UCSD-AML1 (cell line): ENCODE data around the gene PGLYRP1.

Source experiments
- DNase-seq: peaks from one replicate; lab custom pipeline; 2025; ENCODE audit not compliant: unreplicated experiment; lab: John Stamatoyannopoulos, UW

Gene PGLYRP1

DNA sequence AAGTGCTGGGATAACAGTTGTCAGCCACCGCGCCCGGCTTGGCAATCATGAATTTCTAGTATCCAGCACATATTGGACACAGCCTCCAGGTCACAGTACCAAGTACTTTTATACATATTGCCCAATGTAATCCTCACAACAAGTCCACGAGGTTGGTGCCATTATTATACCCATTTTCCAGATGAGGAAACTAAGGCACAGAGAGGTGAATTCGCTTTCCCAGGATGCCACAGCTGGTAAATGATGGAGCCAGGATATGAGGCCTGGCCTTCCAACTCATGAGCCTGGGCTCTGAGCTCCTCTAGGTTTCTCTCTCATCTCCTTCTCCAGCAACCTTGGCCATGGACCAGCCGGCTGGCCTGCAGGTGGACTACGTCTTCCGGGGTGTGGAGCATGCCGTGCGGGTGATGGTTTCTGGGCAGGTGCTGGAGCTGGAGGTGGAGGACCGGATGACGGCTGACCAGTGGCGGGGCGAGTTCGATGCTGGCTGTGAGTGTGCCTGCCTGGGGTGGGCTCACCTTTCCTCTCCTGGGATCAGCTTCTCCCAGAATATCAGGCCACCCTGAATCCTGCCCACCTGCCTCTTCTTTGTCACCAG, 20.1 kb downstream of the PGLYRP1 start:
- DNase-seq, result no peak

DNA sequence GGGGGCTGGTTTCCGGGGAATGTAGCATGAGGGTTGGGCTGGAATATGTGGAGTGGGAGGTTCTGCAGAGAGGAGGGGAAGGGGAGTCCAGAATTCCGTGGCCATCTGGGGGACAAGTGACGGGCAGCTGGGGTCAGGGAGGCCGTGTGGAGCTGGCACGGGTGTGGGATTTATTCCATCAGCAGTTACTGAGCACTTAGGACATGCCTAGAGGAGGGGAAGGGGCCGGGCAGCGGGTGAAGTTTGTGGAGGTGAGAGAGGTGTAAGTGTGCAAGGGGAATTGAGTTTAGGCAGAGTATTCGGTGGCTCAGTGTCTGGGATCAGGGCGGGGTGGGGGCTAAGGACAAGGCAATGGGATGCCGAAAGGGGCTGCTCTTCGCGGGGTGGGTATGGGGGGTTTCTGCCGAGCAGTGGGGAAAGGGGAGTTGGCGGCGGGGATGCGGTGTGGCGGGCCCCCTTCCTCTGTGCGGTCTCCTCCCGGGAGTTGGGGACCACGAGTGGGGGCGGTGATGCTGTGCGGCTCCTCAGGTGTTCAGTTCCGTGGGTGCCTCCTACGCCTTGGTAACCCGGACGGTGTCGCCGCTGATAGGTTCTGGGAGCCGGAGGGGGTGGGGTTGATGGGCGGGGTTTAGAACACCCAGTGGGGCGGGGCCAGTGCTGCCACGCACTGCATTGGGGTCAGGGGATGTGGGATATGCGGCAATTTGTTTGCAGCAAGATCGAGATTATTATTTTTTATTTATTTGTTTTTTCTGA, 22.2 kb downstream of the PGLYRP1 start:
- DNase-seq, result no peak

DNA sequence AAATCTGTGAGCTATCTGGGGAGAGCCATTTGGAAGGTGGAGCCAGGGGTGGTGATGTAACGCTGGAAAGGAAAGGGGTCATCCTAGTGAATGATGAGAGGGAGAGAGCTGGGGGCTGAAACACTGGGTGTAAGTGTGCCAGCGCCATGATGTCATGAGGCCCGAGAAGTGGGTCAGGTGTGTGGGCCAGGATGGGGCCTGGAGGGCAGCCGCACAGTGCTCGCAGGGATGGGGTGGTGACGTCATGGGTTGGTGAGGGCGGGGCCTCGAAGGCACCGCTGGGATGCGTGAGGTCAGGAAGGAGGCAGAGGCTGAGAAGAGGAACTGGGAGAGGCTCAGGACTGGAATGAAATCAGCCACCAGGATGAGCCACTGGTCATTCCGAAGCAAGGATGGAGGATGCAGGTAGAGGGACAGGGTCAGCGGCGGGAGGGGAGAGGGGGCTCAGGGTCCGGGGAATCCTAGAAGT, 23.2 kb downstream of the PGLYRP1 start:
- DNase-seq, result no peak

DNA sequence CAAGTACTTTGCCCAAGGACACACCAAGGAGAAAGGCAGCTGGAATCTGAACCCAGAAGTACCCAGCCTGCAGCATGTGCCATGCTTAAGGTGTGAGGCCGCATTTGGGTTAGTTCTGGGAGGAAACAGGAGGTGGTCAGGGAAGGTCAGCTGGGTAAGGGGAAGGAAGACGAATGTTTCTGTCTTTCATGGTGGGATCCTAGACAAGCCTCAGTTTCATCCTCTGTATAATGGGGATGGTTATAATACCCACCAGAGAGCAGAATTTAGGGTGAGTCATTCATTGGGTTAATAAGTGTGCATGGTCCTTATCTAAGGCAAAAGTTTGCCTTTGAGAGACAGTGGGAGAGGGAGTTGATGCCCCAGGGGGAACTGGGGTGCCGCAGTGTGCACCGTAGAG, 24.0 kb downstream of the PGLYRP1 start:
- no peak for DNase-seq

DNA sequence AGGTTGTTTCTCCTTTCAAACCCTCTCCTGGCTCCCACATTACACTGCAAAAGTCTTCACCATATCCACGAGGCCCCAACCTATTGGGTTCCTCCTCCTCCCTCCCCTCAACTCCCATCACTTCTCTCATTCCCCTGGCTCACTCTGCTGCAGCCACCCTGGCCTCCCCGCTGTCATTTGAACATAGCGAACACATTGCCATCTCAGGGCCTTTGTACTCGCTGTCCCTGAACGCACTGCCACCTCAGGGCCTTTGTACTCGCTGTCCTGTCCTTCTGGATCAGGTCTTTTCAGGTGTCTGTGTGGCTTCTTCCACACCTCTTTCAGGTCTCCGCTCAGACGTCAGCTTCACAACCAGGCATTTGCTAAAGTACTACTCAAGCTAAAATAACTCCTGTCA, 25.9 kb downstream of the PGLYRP1 start:
- DNase-seq, result no peak

DNA sequence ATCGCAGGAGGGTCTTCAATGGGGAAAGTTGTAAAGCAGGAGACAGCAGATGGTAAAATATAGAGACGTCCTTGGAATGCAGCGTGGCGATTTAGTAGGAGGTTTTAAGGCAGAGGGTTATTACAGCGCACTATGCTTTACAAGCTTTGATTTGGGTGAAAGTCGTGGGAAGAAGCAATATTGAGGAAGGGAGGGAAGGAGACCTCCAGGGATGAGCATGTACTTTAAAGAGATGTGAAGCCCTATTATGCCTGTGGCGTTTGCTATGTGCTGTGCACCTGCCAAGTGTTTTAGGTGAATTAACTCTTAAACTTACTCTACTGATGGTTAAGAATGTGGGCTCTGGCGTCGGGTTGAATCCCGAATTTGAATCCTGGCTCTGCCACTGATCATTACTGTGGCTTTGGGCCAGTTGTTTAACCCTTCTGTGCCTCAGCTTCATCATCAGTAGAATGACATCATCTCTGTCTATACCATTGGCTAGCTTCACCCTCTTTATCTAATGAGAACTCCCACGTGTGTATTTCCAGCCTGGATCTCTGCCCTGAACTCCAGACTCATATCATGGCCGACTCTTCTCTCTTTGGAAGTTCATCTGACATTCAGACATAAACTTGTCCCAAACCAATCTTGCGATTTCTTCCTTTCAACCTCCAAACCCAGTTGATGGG, 27.0 kb downstream of the PGLYRP1 start:
- no peak for DNase-seq

DNA sequence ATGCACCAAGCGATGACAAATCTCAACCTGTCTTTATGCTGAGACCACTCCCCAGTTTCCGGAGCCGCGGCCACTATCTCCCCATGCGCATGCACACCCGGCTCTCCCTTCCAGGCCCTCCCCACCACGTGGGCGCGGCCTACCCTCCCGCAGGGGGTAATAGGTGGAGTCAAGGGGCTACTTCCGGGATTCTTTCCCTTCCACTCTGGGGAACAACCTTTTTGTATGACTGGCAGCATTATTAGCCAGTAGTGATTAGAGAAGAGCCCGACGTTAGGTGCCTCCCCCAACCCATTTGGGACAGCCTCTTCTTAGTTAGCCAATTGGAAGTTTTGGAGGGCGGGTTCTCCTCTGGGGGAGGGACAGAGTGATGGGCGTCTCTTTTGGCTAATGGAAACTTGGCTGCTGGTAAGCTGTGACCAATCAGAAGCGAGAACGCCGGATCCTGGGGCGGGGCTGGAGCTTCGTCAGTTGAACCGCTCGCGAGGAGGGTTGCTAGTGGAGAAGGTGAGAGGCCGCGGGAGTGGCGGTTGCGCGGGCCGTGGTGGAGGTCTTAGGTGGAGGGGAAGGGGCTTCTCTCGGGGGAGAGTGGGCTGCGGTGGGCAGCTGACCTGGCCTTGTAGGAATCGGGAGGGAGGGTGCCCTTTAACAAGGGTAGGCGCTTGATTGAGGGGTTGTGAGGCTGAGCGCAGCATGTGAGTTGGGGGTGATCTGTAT, 27.7 kb downstream of the PGLYRP1 start, which contains the start of gene CCDC61:
Gene CCDC61, plus strand, starts transcription at position 470 of the 717 bp plus-strand sequence. CDS start 7,552 bp downstream, outside the sequence.
- DNase-seq, result peak; percentile 99

DNA sequence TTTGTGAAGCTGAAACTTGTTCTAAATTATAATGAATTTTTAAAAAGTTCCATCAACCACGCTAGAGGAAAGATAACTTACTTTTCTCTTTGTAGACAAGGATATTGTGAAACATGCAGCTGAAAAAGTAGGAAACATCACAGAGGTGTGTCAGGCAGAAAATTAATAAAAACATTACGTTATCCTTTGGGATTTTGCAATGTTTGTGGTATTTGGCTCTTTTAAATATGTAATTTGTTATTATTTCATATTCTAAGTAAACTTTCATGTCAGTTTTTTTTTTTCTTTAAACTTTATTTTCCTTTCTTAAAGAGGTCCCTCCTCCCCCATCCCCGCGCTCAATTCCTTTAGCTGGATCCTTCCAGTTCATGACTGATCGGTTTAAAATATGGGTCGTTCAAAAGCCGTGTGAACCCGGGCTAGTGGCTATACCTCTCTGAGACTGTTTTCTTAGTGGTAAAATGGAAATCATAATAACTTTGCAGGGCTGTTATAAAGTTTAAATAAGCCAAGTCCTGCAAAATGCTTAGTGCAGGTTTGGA, 28.3 kb downstream of the PGLYRP1 start:
- DNase-seq, result no peak

DNA sequence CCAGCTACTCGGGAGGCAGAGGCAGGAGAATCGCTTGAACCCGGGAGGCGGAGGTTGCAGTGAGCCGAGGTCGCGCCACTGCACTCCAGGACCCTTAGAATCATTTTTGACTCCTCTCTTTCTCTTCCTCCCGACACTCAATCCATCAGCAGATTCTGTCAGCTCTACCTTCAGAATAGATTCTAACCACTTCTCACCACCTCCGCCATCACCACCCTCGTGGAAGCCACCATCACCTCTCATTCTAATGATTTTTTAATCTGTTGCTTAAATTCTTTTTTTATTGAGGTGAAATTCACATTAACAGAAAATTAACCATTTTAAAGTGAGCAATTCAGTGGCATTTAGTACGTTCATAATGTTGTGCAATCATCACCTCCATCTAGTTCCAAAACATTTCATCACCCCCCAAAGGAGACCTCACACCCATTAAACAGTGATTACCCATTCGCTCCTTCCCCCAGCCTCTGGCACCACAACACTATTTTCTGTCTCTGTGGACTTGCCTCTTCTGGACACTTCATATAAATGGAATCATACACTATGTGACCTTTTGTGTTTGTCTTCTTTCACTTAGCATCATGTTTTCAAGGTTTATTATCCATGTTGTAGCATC, 32.6 kb downstream of the PGLYRP1 start:
- no peak for DNase-seq

DNA sequence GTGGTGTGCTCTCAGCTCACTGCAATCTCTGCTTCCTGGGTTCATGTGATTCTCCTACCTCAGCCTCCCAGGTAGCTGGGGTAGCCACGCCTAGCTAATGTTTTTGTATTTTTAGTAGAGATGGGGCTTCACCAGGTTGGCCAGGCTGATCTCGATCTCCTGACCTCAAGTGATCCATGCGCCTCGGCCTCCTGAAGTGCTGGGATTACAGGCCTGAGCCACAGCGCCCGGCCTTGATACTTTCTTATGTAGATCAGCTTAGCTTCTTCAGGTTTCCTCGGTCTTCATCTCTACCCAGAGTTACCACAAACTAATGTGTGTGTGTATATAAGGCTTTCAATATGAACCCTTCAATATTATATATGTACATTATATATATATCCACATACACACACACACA, 37.5 kb downstream of the PGLYRP1 start:
- no peak for DNase-seq

DNA sequence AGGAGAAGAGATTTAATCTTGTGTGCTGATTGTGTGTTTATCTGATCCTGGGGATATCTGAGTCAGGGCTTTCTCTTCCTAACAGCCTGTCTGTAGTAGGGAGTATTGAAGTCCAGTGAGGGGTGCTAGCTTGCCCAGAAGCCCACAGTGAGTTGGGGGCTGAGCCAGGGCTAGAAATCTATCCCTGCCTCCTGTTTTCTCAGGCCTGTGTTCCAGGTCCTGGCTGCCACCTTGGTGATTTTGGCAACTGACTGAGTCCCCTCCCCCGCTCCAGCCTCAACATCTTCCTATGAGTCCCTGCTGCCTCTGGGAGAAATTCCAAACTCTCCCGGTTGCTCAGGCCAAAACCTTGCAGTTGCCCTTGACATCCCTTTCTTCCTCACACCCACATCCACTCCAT, 41.5 kb downstream of the PGLYRP1 start:
- no peak for DNase-seq

DNA sequence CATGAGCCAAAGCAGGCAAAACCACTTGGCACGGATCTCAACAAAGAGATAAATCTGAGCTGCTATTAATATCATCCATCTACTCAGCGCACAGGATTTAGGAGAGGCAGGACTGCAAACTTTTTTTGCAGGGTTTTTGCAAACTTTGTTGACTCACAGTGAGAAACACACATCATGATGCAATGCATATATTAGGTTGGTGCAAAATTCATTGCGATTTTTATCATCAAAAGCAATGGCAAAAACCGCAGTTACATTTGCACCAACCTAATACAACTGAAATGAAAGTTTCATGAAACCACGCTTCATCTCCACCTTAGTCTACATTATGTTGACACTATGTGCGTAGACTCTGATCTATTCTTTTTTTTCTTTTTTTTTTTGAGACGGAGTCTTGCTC, 44.7 kb downstream of the PGLYRP1 start:
- no peak for DNase-seq

DNA sequence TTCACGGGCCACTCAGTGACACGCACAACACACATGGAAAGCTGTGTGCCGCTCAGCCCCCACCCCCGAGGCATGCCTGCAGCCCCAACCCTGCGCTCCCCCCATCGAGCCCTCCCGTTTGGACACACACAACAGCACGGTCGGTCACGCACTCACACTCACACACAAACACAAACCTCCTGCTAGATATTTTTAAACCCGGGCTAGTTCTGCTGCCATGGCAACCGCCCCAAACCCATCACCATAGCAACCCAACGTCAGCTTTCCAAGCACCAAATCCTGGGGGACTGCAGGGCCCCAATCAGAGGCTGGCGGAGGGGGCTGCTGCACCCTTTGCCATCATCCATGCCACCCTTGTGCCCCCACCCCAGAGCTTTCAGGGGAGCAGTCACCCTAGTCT, 46.7 kb downstream of the PGLYRP1 start:
- DNase-seq, result no peak

DNA sequence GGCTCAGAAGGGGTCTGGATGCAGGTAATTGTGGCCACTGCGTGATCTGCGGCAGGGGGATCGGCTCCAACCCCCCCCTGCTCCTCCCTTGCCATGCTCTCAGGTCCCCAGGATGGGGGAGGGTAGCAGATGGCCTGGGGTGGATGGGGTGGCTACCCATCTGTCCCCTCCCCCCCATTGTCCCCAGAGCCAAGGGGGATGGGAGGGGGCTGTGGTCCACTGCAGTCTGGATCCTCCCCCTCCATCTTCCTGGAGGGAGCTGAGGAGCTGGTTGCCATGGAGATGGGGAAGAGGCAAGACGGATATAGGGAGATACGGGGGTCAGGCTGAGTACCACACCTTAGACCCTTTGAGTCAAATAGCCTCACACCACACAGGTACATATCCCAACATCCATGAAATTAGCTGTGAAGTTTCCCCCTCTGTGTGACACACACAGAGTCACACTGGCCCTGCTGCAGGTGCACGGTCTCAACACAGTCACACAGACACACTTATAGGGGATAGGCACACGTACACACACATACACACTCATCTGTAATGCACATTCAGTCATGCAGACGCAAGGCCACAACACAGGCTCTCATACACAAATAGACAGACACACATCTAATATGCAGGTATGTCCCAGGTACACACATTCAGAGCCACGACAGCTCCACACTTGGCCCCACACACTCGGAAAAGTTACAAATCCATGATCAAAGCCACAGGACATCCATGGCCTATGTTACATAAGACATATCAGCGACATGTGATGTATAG, 47.4 kb downstream of the PGLYRP1 start:
- no peak for DNase-seq

DNA sequence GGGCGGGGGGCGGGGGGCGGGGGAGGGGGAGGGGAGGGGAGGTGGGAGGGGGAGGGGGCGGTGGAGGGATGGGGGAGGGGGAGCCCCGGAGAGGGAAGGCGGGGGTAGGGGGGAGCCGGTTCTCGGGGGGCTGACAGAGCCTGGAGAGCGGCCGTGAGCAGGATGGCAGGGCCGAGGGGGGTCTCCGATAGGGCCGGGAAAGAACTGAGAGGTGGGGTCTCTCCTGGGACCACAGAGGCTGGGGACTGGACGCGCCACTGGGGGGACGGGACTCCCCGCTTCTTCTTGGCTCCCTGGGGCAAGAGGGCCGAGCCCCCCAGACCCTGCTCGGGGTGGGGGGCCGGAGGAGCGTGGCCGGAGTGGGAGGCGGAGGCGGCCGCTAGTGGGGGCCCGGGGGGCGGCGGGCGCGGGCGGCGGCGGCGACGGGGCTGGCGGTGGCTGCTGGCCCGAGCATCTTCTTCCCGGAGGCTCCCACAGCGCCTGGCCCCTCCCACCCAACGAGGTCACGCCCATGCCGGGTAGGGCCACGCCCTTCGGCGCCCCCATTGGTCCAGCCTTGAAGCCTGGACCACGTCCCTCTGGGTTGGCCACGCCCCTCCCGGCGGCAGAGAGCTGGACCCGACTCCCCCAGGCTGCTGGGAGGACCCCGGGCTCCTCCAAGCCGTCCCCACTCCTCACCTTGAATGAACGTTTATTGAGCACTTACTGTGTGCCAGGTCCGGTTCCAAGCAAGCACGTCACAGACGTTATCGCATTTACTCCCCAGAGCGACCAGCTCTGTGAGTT, 49.1 kb downstream of the PGLYRP1 start, which contains the start of gene NOVA2:
Gene NOVA2, minus strand, starts transcription at position 313 of the 786 bp plus-strand sequence. CDS start 514 bp downstream, outside the sequence.
- no peak for DNase-seq

DNA sequence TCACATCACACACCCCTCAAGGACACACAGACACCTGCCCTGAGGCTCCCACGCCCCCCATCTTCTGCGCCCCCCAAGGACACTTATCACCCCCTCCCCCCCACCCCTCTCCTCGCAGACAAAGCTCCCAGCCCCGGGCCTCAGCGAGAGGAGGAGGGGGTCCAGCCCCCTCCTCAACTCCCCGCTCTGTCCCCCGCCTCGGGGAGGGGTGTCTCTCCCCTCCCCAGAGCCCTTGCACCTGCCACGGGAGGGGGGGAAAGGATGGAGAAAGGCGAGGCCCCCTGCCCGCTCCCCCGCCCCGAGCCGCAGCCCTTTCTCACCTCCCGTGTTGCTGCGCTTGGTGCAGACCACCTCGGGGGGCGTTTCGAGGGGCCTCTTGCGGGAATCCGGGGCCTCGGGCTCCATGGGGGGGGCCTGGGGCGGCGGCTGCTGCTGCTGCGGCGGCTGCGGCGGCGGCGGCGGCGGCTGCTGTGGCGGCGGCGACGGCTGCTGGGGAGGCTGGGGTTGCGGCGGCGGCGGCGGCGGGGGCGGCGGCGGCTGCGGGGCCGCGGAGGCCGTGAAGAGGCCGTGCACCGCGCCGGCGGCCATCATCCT, 49.8 kb downstream of the PGLYRP1 start:
- no peak for DNase-seq

DNA sequence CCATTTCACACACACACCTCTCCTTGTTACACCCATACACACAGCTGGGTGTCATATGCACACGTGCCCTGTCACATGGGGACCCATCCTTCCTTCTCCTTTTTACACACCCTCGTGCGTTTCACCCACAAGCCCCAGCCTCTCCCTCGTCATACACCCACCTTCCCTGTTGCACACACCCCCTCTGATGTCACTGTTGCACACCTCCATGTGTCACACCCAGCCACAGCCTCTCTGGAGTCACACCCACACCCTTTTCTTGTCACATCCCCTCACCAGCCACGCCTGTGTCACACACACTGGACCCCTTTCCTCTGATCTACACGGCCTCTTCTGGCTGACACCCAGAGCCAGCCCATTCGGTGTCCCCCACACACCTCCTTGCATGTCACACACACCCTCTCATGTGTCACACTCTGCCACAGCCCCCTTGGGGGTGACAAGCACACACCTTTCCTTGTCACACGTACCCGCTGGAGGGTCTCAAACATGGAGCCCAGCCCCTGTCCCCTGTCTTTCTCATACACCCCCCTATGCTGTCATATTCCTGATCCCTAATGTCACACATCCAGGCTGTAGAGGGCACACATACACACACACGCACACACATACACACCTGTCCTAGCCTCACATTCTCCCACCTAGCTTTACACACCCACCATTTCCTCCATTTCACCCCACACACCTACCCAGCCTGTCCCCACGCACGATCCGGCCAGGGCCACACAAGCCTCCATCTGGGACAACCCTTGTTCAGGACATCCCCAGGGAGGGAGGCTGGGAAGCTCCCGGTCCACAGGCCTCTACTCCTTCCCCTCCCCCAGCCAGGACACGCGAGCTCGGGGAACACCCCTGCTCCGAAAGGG, 50.5 kb downstream of the PGLYRP1 start:
- peak; percentile 23 for DNase-seq
